Measurements from ENCODE around the gene SORCS2.

SORCS2 gene

GRCh38 chr4:7342223-7343080 is 150.1 kb downstream of the SORCS2 start:
- no peaks in the 10 kb centered on the region for H3K27me3 Mint-ChIP-seq (ENCODE audit: low read depth)
- H3K27ac Mint-ChIP-seq = no peak overlapping the region
- no peaks in the 10 kb centered on the region for H3K36me3 Mint-ChIP-seq (ENCODE audit: low read depth)
- H3K9me3 Mint-ChIP-seq = peaks cover 21% of the 10 kb centered on the region
- H3K4me3 Mint-ChIP-seq = no peak overlapping the region
- no peaks in the 10 kb centered on the region for H3K4me1 Mint-ChIP-seq (ENCODE audit: low read depth)

GRCh38 chr4:7343081-7343655 is 150.8 kb downstream of the SORCS2 start:
- H3K4me3 Mint-ChIP-seq = no peak overlapping the region
- no peaks in the 10 kb centered on the region for H3K4me1 Mint-ChIP-seq (ENCODE audit: low read depth)
- H3K9me3 Mint-ChIP-seq = peaks cover 21% of the 10 kb centered on the region
- no peaks in the 10 kb centered on the region for H3K36me3 Mint-ChIP-seq (ENCODE audit: low read depth)
- no peaks in the 10 kb centered on the region for H3K27me3 Mint-ChIP-seq (ENCODE audit: low read depth)
- no peak overlapping the region for H3K27ac Mint-ChIP-seq

- no peaks in the 10 kb centered on the region for H3K27me3 Mint-ChIP-seq (ENCODE audit: low read depth)
- no peak overlapping the region for H3K27ac Mint-ChIP-seq
- H3K36me3 Mint-ChIP-seq (ENCODE audit: low read depth) = no peaks in the 10 kb centered on the region
- H3K4me1 Mint-ChIP-seq (ENCODE audit: low read depth) = no peaks in the 10 kb centered on the region
- H3K9me3 Mint-ChIP-seq = peaks cover 21% of the 10 kb centered on the region
- H3K4me3 Mint-ChIP-seq = no peak overlapping the region
These were observed 151.6 kb downstream of the SORCS2 start for GRCh38 chr4:7343950-7344349.

- Mint-ChIP-seq H3K27ac (no peak overlapping the region), H3K36me3 (ENCODE audit: low read depth) (no peaks in the 10 kb centered on the region), H3K27me3 (ENCODE audit: low read depth) (no peaks in the 10 kb centered on the region), H3K4me3 (no peak overlapping the region), H3K9me3 (peaks cover 17% of the 10 kb centered on the region), H3K4me1 (ENCODE audit: low read depth) (no peaks in the 10 kb centered on the region)
These were observed 152.4 kb downstream of the SORCS2 start for GRCh38 chr4:7344636-7345155.

- no peaks in the 10 kb centered on the region for H3K27me3 Mint-ChIP-seq (ENCODE audit: low read depth)
- peaks cover 3% of the 10 kb centered on the region for H3K9me3 Mint-ChIP-seq
- no peaks in the 10 kb centered on the region for H3K4me1 Mint-ChIP-seq (ENCODE audit: low read depth)
- no peak overlapping the region for H3K4me3 Mint-ChIP-seq
- no peak overlapping the region for H3K27ac Mint-ChIP-seq
- no peaks in the 10 kb centered on the region for H3K36me3 Mint-ChIP-seq (ENCODE audit: low read depth)
These were observed 155.6 kb downstream of the SORCS2 start for GRCh38 chr4:7347981-7348380.

- Mint-ChIP-seq H3K4me3 (no peak overlapping the region), H3K36me3 (ENCODE audit: low read depth) (no peaks in the 10 kb centered on the region), H3K27ac (no peak overlapping the region), H3K27me3 (ENCODE audit: low read depth) (no peaks in the 10 kb centered on the region), H3K4me1 (ENCODE audit: low read depth) (no peaks in the 10 kb centered on the region), H3K9me3 (peaks cover 3% of the 10 kb centered on the region)
These were observed 156.9 kb downstream of the SORCS2 start for GRCh38 chr4:7348946-7349900.

GRCh38 chr4:7350396-7350795 is 158.1 kb downstream of the SORCS2 start:
- no peaks in the 10 kb centered on the region for H3K27me3 Mint-ChIP-seq (ENCODE audit: low read depth)
- H3K36me3 Mint-ChIP-seq (ENCODE audit: low read depth) = no peaks in the 10 kb centered on the region
- H3K4me3 Mint-ChIP-seq = no peak overlapping the region
- no peak overlapping the region for H3K27ac Mint-ChIP-seq
- no peaks in the 10 kb centered on the region for H3K4me1 Mint-ChIP-seq (ENCODE audit: low read depth)
- H3K9me3 Mint-ChIP-seq = peaks cover 3% of the 10 kb centered on the region

GRCh38 chr4:7351014-7351413 is 158.7 kb downstream of the SORCS2 start:
- Mint-ChIP-seq H3K9me3 (peaks cover 3% of the 10 kb centered on the region), H3K36me3 (ENCODE audit: low read depth) (no peaks in the 10 kb centered on the region), H3K4me3 (no peak overlapping the region), H3K4me1 (ENCODE audit: low read depth) (no peaks in the 10 kb centered on the region), H3K27me3 (ENCODE audit: low read depth) (no peaks in the 10 kb centered on the region), H3K27ac (no peak overlapping the region)

- H3K36me3 Mint-ChIP-seq (ENCODE audit: low read depth) = no peaks in the 10 kb centered on the region
These were observed 160.1 kb downstream of the SORCS2 start for GRCh38 chr4:7352486-7352885.

GRCh38 chr4:7353046-7353790 is 160.9 kb downstream of the SORCS2 start:
- H3K4me1 Mint-ChIP-seq (ENCODE audit: low read depth) = no peaks in the 10 kb centered on the region
- H3K36me3 Mint-ChIP-seq (ENCODE audit: low read depth) = no peaks in the 10 kb centered on the region
- H3K4me3 Mint-ChIP-seq = no peak overlapping the region
- no peaks in the 10 kb centered on the region for H3K9me3 Mint-ChIP-seq
- no peak overlapping the region for H3K27ac Mint-ChIP-seq
- no peaks in the 10 kb centered on the region for H3K27me3 Mint-ChIP-seq (ENCODE audit: low read depth)

More at GRCh38 chr4:7352486-7352885, 160.1 kb downstream of the SORCS2 start:
- Mint-ChIP-seq H3K27me3 (ENCODE audit: low read depth) (no peaks in the 10 kb centered on the region), H3K9me3 (no peaks in the 10 kb centered on the region), H3K4me3 (no peak overlapping the region), H3K4me1 (ENCODE audit: low read depth) (no peaks in the 10 kb centered on the region), H3K27ac (no peak overlapping the region)

- H3K4me1 Mint-ChIP-seq (ENCODE audit: low read depth) = no peaks in the 10 kb centered on the region
- no peak overlapping the region for H3K27ac Mint-ChIP-seq
- H3K36me3 Mint-ChIP-seq (ENCODE audit: low read depth) = no peaks in the 10 kb centered on the region
- H3K9me3 Mint-ChIP-seq = no peaks in the 10 kb centered on the region
- H3K4me3 Mint-ChIP-seq = no peak overlapping the region
- H3K27me3 Mint-ChIP-seq (ENCODE audit: low read depth) = no peaks in the 10 kb centered on the region
These were observed 161.7 kb downstream of the SORCS2 start for GRCh38 chr4:7353846-7354610.

- no peaks in the 10 kb centered on the region for H3K27me3 Mint-ChIP-seq (ENCODE audit: low read depth)
- no peaks in the 10 kb centered on the region for H3K9me3 Mint-ChIP-seq
- H3K27ac Mint-ChIP-seq = no peak overlapping the region
These were observed 162.6 kb downstream of the SORCS2 start for GRCh38 chr4:7354927-7355326.

GRCh38 chr4:7355795-7356194 is 163.5 kb downstream of the SORCS2 start:
- H3K9me3 Mint-ChIP-seq = no peaks in the 10 kb centered on the region
- H3K27me3 Mint-ChIP-seq (ENCODE audit: low read depth) = no peaks in the 10 kb centered on the region
- no peak overlapping the region for H3K4me3 Mint-ChIP-seq
- no peaks in the 10 kb centered on the region for H3K4me1 Mint-ChIP-seq (ENCODE audit: low read depth)
- no peak overlapping the region for H3K27ac Mint-ChIP-seq
- H3K36me3 Mint-ChIP-seq (ENCODE audit: low read depth) = no peaks in the 10 kb centered on the region

More at GRCh38 chr4:7354927-7355326, 162.6 kb downstream of the SORCS2 start:
- Mint-ChIP-seq H3K4me1 (ENCODE audit: low read depth) (no peaks in the 10 kb centered on the region), H3K4me3 (no peak overlapping the region), H3K36me3 (ENCODE audit: low read depth) (no peaks in the 10 kb centered on the region)
